HepG2 (cell line): ENCODE measurements around the gene WWC1. TPM values are rescaled to one million over a fixed set of nuclear protein-coding genes. Genes with fewer than 3 reads are reported as not detected.

ENCODE experiments used
- ATAC-seq: fragments of 200-7000 bp; cut with Tn5 transposase; 3 replicates; pipeline ENCODE4 v1.9.1; 2020; ENCODE audit warnings: mild to moderate bottlenecking, moderate library complexity
- BruUV-seq: library from RNA; stranded (reverse); fragments of 400-500 nt; replicated peaks from 2 replicates; lab custom pipeline; 2021; lab: Mats Ljungman, UMichigan
- CTCF ChIA-PET: fragments of 300-600 bp; formaldehyde crosslinking; extraction: SDS; loops from one replicate; lab custom pipeline; 2021; ENCODE audit warnings: low total read pairs, inconsistent platforms, low intra/inter-chr PET ratio; lab: Yijun Ruan, JAX
- POLR2A ChIA-PET: fragments of 350-600 bp; sonication (Branson Sonifier 250); formaldehyde crosslinking; loops from one replicate; lab custom pipeline; 2020; ENCODE audit warnings: antibody characterized with exemption, inconsistent platforms; lab: Yijun Ruan, JAX
- DNase-seq: peaks from one replicate; pipeline ENCODE4 v3.0.0-alpha.2; 2015; ENCODE audit warnings: low spot score
- FAIRE-seq: peaks from 3 replicates; lab custom pipeline; 2011; peaks lifted over from hg19 to GRCh38; lab: Jason Lieb, UNC
- H2AFZ ChIP-seq: one replicate; pipeline ENCODE4 v1.6.1; 2011; ENCODE audit warnings: low read length, inconsistent platforms
- H3K27ac ChIP-seq: fragments of 300-600 bp; 3 replicates; pipeline ENCODE4 v1.8.0; 2011; ENCODE audit warnings: mixed run types, mild to moderate bottlenecking, mixed read lengths, low read length, inconsistent platforms; ENCODE audit not compliant: insufficient read depth; ENCODE audit errors: extremely low read length
- H3K27me3 ChIP-seq, 2 experiments: fragments of 200-600 bp in 1 of 2; 2 replicates in 1 of 2; 3 replicates in 1 of 2; pipeline versions ENCODE4 v1.6.0 to v1.8.0; 2011; ENCODE audit warnings: low read length in 2 of 2, mild to moderate bottlenecking in 2 of 2, moderate library complexity in 2 of 2, inconsistent platforms in 1 of 2; ENCODE audit not compliant: insufficient read depth in 2 of 2, control insufficient read depth in 1 of 2
- H3K36me3 ChIP-seq, 2 experiments: fragments of 200-600 bp in 1 of 2; replicated peaks in 1 of 2; 2 replicates in 1 of 2; 3 replicates in 1 of 2; pipeline versions ENCODE4 v1.5.1 to v1.8.0; 2011; ENCODE audit warnings: low read length in 2 of 2, inconsistent platforms in 1 of 2; ENCODE audit not compliant: insufficient read depth in 2 of 2, control insufficient read depth in 1 of 2
- H3K4me1 ChIP-seq: 2 replicates; pipeline ENCODE4 v1.5.1; 2012; ENCODE audit warnings: low read length, inconsistent platforms; ENCODE audit not compliant: insufficient read depth
- H3K4me2 ChIP-seq: 2 replicates; pipeline ENCODE4 v1.6.0; 2011; ENCODE audit warnings: low read depth, low read length, inconsistent platforms
- H3K4me3 ChIP-seq, 3 experiments: fragments of 200-600 bp in 1 of 3; sonication (generic), shearing (Covaris generic) in 1 of 3; replicated peaks in 1 of 3; 2 replicates each; pipeline ENCODE4 v1.5.1; 2011 to 2016; ENCODE audit warnings: low read length in 3 of 3, inconsistent platforms in 2 of 3, low read depth in 2 of 3, mild to moderate bottlenecking in 2 of 3, control low read depth in 1 of 3, mixed read lengths in 1 of 3; ENCODE audit not compliant: insufficient read depth in 1 of 3
- H3K79me2 ChIP-seq: one replicate; pipeline ENCODE4 v1.6.1; 2011; ENCODE audit warnings: low read length, inconsistent platforms; ENCODE audit not compliant: insufficient read depth
- H3K9ac ChIP-seq: 2 replicates; pipeline ENCODE4 v1.6.0; 2011; ENCODE audit warnings: mild to moderate bottlenecking, low read depth, low read length, inconsistent platforms; ENCODE audit not compliant: insufficient read depth
- H3K9me3 ChIP-seq: 2 replicates; pipeline ENCODE4 v1.5.1; 2012; ENCODE audit warnings: mild to moderate bottlenecking, low read length
- H4K20me1 ChIP-seq: 2 replicates; pipeline ENCODE4 v1.6.0; 2011; ENCODE audit warnings: inconsistent platforms, mild to moderate bottlenecking, low read length, moderate library complexity; ENCODE audit not compliant: insufficient read depth
- EEA1 ChIP-seq: sonication (generic); formaldehyde crosslinking; IDR thresholded peaks from 2 replicates; pipeline ENCODE4 v1.5.1; 2020; ENCODE audit warnings: mild to moderate bottlenecking, missing genetic modification reagents, borderline replicate concordance
- GTF3A ChIP-seq: sonication (generic); formaldehyde crosslinking; conservative IDR thresholded peaks from 2 replicates; pipeline ENCODE4 v1.4.0; 2020; ENCODE audit warnings: mild to moderate bottlenecking, missing genetic modification reagents
- HMG20B ChIP-seq: conservative IDR thresholded peaks from 2 replicates; pipeline ENCODE4 v1.6.1; 2016; ENCODE audit warnings: missing genetic modification reagents, missing compliant biosample characterization
- IRF9 ChIP-seq: sonication (generic); formaldehyde crosslinking; IDR thresholded peaks from 2 replicates; pipeline ENCODE4 v1.8.0; 2022; ENCODE audit warnings: missing genetic modification reagents, mild to moderate bottlenecking, borderline replicate concordance
- MTA1 ChIP-seq: sonication (generic); formaldehyde crosslinking; IDR thresholded peaks from 2 replicates; pipeline ENCODE4 v1.4.0; 2020; ENCODE audit warnings: missing genetic modification reagents, mild to moderate bottlenecking, borderline replicate concordance
- SOX6 ChIP-seq, 2 experiments: fragments of 450-650 bp in 1 of 2; sonication (generic) in 1 of 2; formaldehyde crosslinking in 1 of 2; IDR thresholded peaks; 2 replicates each; pipeline versions ENCODE4 v1.4.0 to v1.6.1; 2017 to 2020; ENCODE audit warnings: antibody characterized with exemption in 1 of 2, mild to moderate bottlenecking in 1 of 2, missing genetic modification reagents in 1 of 2
- THYN1 ChIP-seq: sonication (generic); formaldehyde crosslinking; IDR thresholded peaks from 2 replicates; pipeline ENCODE4 v1.8.1; 2023; ENCODE audit warnings: low read depth, mild to moderate bottlenecking, moderate library complexity, missing genetic modification reagents, borderline replicate concordance
- ZKSCAN1 ChIP-seq: fragments of 150-350 bp; IDR thresholded peaks from 2 replicates; pipeline ENCODE4 v1.6.1; 2014; ENCODE audit warnings: low read length
- ZNF44 ChIP-seq: sonication (generic); formaldehyde crosslinking; IDR thresholded peaks from 2 replicates; pipeline ENCODE4 v1.5.1; 2020; ENCODE audit warnings: mild to moderate bottlenecking, missing genetic modification reagents
- ZNF615 ChIP-seq: sonication (generic); formaldehyde crosslinking; IDR thresholded peaks from 2 replicates; pipeline ENCODE4 v1.5.0; 2020; ENCODE audit warnings: mild to moderate bottlenecking, missing genetic modification reagents, borderline replicate concordance
- ZNF790 ChIP-seq: sonication (generic); formaldehyde crosslinking; IDR thresholded peaks from 2 replicates; pipeline ENCODE4 v1.8.0; 2022; ENCODE audit warnings: missing genetic modification reagents, mild to moderate bottlenecking, borderline replicate concordance
- WGBS: methylation state at CpG from one replicate; pipeline ENCODE4 v1.1.6; 2017; ENCODE audit warnings: low lambda C conversion rate; 5-methylcytosine and 5-hydroxymethylcytosine counted together
- in situ Hi-C: cut with HindIII; loops from 2 replicates; pipeline ENCODE4 v1.10.0; 2017; ENCODE audit warnings: low pct_unique_long_range_greater_than_20kb; ENCODE audit not compliant: extremely low pct_ligation_motif_present
- intact Hi-C: fragments of 100-400 bp; cut with micrococcal nuclease; formaldehyde crosslinking; loops from one replicate; pipeline ENCODE4 v1.10.0; 2022; ENCODE audit not compliant: unreplicated experiment
- polyA plus RNA-seq, 8 experiments: library from polyadenylated mRNA; depleted of rRNA in 3 of 8; stranded (reverse) in 7 of 8; unstranded in 1 of 8; fragments of >200 nt; fragmentation: Illumina TruSeq in 4 of 8; extraction: Trizol in 4 of 8; gene quantifications; 2 replicates each; pipeline versions ENCODE4 v1.2.1 to v1.2.3, GENCODE V29; 2011 to 2016; ENCODE audit warnings: low read depth in 4 of 8, missing spikeins in 1 of 8, mixed read lengths in 1 of 8; ENCODE audit not compliant: insufficient read depth in 1 of 8
- total RNA-seq, 5 experiments: library from RNA; depleted of rRNA; stranded (reverse); fragments of >200 nt; fragmentation: Illumina TruSeq; extraction: Trizol; gene quantifications; 2 replicates each; pipeline ENCODE4 v1.2.3, GENCODE V29; 2016; ENCODE audit warnings: low read depth in 1 of 5
- TF ChIP-seq, protein P1 (sequence below): sonication (generic); formaldehyde crosslinking; IDR thresholded peaks from 2 replicates; pipeline ENCODE4 v1.9.0; 2021; ENCODE audit warnings: missing genetic modification reagents, mild to moderate bottlenecking, borderline replicate concordance
- TF ChIP-seq, protein P2 (sequence below): sonication (generic); formaldehyde crosslinking; IDR thresholded peaks from 2 replicates; pipeline ENCODE4 v1.4.0; 2020; ENCODE audit warnings: mild to moderate bottlenecking, missing genetic modification reagents

The WWC1 gene
- total and polyA plus RNA-seq, 2 of the 13 experiments (the other 11 are each of a cell fraction or from before 2014, with no cell fraction given): 8.3 to 17.9 TPM

DNA sequence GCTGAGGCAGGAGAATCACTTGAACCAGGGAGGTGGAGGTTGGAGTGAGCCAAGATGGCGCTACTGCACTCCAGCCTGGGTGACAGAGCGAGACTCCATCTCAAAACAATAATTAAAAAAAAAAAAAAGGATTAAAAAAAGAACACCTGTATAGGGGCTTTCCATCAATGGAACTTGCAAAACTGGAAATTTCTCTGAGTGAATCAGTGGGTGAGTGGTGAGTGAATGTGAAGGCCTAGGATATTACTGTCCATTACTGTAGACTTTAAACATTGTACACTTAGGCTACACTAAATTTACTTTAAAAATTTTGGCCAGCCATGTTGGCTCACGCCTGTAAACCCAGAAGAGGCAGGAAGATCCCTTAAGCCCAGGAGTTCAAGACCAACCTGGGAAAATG is 189.2 kb downstream of the WWC1 start:
- BruUV-seq: no TSS peak
- Histone ChIP-seq H3K79me2 (no peaks in the 10 kb centered on the region), H3K9me3 (no peaks in the 10 kb centered on the region), H3K4me3 (no peak overlapping the region), H3K36me3 (no peaks in the 10 kb centered on the region), H3K4me2 (no peak overlapping the region), H2AFZ (no peak overlapping the region), H3K27ac (no peak overlapping the region), H3K27me3 (no peaks in the 10 kb centered on the region), H3K9ac (no peak overlapping the region), H4K20me1 (no peaks in the 10 kb centered on the region), H3K4me1 (peaks cover 19% of the 10 kb centered on the region)
- FAIRE-seq (no peak), DNase-seq (no peak), ATAC-seq (no peak)
- TF ChIP-seq HMG20B: no peak
- TF ChIP-seq, protein P1, sequence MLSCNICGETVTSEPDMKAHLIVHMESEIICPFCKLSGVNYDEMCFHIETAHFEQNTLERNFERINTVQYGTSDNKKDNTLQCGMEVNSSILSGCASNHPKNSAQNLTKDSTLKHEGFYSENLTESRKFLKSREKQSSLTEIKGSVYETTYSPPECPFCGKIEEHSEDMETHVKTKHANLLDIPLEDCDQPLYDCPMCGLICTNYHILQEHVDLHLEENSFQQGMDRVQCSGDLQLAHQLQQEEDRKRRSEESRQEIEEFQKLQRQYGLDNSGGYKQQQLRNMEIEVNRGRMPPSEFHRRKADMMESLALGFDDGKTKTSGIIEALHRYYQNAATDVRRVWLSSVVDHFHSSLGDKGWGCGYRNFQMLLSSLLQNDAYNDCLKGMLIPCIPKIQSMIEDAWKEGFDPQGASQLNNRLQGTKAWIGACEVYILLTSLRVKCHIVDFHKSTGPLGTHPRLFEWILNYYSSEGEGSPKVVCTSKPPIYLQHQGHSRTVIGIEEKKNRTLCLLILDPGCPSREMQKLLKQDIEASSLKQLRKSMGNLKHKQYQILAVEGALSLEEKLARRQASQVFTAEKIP: no peak
- TF ChIP-seq EEA1: no peak
- no peak for TF ChIP-seq ZNF790 (CRISPR knock-in tag)
- no peak for TF ChIP-seq ZKSCAN1
- POLR2A ChIA-PET: no interaction called here
- intact Hi-C loops: loop anchor here (10.0 kb wide), 1 partner anchor 94 kb away; the partner anchor contains the start of gene PANK3
- 91% methylated on average over 3 of the region's 3 CpGs for WGBS
- in situ Hi-C loops: loop anchor here (10.0 kb wide), 1 partner anchor 216 kb away; no protein-coding TSS in a partner anchor
- CTCF ChIA-PET: no interaction called here

DNA sequence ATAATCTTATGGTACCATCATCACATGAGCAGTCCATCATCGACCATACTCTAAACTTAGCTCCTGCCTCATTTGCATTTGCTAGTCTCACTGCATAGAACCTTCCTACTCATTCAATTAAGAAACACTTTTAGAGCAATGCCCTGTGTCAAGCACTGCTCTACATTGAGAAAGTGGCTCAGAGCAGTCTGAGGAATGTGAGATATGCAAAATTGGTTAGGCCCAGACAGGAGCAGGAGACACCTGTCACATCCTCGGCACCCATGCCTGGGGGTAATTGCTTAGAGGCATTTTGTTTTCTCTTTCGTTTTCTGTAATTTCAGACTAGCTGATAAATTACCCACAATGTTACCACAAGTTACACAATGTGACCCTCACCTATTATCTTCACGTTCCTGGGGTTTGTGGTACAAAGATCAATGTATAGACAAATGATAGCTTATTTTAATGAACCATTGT is 189.9 kb downstream of the WWC1 start:
- peak overlapping the region in 1 of 3 experiments; percentile 9; a peak in 1 of 6 replicates for H3K4me3 ChIP-seq
- no peak overlapping the region for H3K27ac ChIP-seq
- BruUV-seq: no TSS peak
- FAIRE-seq (no peak), DNase-seq (peak; percentile 28), ATAC-seq (peak; percentile 16; the same call in 1 of the 3 replicates)
- H3K9me3 ChIP-seq: no peaks in the 10 kb centered on the region
- peak overlapping the region; percentile 71 for H3K4me2 ChIP-seq
- H3K79me2 ChIP-seq: peaks cover under 1% of the 10 kb centered on the region
- H4K20me1 ChIP-seq: no peaks in the 10 kb centered on the region
- intact Hi-C loops (loop anchor here (10.0 kb wide), 1 partner anchor 93 kb away; the partner anchor contains the start of gene PANK3), in situ Hi-C loops (loop anchor here (10.0 kb wide), 1 partner anchor 217 kb away; no protein-coding TSS in a partner anchor)
- ChIA-PET POLR2A (no interaction called here), CTCF (no interaction called here)
- H3K9ac ChIP-seq: no peak overlapping the region
- peaks cover 24% of the 10 kb centered on the region for H3K4me1 ChIP-seq
- 0% methylated on average over 4 of the region's 4 CpGs for WGBS
- H3K36me3 ChIP-seq: no peaks in the 10 kb centered on the region
- H2AFZ ChIP-seq: peak overlapping the region; percentile 31
- H3K27me3 ChIP-seq: no peaks in the 10 kb centered on the region; a peak in 1 of 5 replicates
- TF ChIP-seq, protein P2, sequence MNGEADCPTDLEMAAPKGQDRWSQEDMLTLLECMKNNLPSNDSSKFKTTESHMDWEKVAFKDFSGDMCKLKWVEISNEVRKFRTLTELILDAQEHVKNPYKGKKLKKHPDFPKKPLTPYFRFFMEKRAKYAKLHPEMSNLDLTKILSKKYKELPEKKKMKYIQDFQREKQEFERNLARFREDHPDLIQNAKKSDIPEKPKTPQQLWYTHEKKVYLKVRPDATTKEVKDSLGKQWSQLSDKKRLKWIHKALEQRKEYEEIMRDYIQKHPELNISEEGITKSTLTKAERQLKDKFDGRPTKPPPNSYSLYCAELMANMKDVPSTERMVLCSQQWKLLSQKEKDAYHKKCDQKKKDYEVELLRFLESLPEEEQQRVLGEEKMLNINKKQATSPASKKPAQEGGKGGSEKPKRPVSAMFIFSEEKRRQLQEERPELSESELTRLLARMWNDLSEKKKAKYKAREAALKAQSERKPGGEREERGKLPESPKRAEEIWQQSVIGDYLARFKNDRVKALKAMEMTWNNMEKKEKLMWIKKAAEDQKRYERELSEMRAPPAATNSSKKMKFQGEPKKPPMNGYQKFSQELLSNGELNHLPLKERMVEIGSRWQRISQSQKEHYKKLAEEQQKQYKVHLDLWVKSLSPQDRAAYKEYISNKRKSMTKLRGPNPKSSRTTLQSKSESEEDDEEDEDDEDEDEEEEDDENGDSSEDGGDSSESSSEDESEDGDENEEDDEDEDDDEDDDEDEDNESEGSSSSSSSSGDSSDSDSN: no peak
- TF ChIP-seq IRF9 (CRISPR knock-in tag) (no peak), THYN1 (CRISPR knock-in tag) (no peak), GTF3A (CRISPR knock-in tag) (no peak), MTA1 (CRISPR knock-in tag) (no peak), SOX6 (IDR thresholded peaks at IDR 0.05) (no peak), SOX6 (CRISPR knock-in tag; IDR thresholded peaks at IDR 0.05) (0 out of 2 replicates have a peak, but pooled peaks have one; percentile 30), ZNF615 (CRISPR knock-in tag) (no peak), ZNF44 (CRISPR knock-in tag) (no peak)
